NCI-H2107 (cell line): Measurements from ENCODE around the gene GBP1.
"Not testable (repeated sequence)": the region's sequence is repeated elsewhere in the genome, so short reads cannot be mapped to it uniquely, and the experiment has no call there.

Experiments
- DNase-seq: peaks from one replicate; lab custom pipeline; 2025; lab: John Stamatoyannopoulos, UW

Gene GBP1, protein sequence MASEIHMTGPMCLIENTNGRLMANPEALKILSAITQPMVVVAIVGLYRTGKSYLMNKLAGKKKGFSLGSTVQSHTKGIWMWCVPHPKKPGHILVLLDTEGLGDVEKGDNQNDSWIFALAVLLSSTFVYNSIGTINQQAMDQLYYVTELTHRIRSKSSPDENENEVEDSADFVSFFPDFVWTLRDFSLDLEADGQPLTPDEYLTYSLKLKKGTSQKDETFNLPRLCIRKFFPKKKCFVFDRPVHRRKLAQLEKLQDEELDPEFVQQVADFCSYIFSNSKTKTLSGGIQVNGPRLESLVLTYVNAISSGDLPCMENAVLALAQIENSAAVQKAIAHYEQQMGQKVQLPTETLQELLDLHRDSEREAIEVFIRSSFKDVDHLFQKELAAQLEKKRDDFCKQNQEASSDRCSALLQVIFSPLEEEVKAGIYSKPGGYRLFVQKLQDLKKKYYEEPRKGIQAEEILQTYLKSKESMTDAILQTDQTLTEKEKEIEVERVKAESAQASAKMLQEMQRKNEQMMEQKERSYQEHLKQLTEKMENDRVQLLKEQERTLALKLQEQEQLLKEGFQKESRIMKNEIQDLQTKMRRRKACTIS

DNA sequence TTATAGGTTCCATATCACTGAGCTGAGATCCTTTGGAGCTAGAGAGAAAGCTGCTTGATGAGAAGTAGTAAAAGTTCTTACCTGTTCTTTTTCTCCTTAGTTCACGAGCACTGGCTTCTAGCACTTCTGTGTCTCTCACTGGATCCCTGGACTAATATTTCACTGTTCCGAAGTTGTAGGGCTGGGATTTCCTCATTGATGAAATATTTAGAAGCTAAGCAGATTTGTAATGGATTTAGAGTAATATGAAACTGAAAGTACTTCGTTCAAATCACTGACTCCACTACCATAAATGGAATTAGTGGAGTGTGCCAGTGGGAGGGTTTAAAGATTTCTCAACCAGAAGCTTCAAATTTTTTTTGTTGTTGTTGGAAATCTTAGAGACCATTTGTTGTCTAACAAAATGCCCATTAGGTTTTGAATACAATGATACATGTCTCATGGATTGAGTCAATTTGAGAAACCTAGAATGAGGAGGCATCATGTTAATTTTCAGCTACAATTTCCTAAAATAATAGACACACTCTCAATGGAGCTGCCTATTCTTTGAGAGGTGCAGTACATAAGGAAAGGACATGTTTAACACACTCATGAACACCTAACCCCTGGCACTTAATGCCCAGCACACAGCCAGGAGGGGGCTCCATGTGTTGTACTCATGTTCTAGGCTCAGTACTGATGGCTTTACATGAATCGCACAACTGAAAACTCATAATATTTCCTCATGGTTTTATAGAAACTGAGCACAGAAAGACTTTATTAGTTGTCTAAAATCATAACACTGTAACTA lies at the start of gene GBP1:
Gene GBP1, minus strand, starts transcription at position 130 of the 790 bp plus-strand sequence. CDS start 1,974 bp downstream, outside the sequence.
- DNase-seq = no peak

DNA sequence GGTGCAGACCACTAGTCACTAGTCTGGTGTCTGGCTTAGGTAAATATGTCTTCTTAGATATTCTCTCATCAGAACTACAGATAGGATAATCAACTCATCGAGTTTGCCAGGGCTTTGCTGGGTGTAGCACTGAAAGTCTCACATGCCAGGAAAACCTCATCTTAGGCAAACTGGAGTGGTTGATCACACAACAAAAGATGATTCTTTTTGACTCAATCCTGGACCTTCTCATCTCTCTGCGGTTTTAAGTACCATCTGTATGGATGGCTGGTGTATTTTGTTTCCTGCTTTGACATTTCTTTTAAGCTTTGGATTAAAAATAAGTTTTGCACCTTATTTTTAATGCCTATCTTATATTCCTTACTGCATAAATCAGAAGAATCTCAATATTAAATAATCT lies 49.7 kb upstream of the GBP1 start:
- DNase-seq = no peak

DNA sequence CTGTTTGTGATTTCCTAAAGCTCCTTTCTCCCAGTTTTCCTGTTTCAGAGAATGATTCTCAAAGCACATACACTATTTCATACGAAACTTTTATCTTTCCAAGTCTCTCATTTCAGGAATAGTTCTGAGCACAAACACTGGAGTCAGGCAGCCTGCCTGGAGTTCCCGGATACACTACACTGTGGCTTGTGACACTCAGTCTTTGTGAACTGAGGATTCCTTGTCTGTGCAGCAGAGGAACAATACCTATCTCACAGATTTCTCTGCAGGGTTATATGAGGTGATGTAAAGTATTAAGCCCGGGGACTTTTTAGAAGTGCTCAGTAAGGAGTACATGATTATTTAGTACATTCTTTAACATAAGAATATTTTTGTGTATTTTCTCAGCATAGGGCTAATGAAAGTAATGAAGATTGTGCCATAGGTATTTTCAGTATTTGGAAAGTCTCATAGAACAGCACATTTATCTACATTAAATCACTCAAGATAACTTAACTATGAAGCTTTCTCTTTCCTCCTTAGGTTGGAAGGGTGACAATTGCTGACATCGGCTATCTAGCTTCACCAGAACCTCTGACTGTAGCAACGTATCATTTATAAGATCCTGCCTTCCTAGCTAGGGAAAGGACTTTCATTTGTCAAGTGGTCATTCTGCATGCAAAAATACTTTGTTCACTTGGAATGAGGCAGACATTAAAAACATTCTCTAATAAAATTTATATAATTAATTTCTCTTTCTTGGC lies 48.0 kb upstream of the GBP1 start:
- DNase-seq = no peak

DNA sequence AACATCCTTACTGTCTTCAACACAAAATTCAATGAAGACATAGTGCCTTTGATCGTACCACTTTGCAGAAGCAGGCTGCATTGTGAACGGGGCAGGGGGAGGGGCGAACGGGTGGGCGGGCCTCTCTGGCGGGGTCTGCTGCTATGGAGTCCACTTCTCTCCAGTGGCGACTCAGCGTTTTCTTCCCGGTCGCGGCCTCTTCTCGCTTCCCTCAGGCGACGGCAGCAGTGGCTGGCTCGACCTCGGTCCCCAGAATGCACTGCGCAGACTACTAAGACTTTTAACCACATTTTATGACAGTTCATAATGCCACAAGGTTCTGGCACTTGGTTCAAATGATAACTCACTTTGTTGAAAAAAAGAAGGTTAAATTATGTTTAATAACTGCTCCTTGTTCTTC lies 39.7 kb upstream of the GBP1 start:
- DNase-seq = no peak

DNA sequence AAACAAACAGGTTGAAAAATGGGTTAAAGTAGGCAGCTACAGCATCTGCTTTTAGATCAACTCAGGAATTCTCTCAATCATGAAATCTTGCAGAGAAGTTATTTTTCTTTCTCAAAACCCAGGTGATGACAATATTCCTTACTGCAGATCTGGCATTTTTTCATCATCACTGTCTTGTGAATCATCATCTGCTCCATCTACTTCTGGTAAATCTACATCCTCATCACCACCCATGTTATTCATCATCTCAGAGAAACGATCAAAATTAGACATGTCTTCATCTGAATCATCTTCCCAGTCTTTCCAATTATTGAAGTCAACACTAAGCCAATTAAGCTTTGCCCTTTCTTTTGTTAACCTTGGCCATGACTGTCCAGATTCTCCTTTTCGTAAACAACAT lies 39.1 kb upstream of the GBP1 start:
- no peak for DNase-seq

DNA sequence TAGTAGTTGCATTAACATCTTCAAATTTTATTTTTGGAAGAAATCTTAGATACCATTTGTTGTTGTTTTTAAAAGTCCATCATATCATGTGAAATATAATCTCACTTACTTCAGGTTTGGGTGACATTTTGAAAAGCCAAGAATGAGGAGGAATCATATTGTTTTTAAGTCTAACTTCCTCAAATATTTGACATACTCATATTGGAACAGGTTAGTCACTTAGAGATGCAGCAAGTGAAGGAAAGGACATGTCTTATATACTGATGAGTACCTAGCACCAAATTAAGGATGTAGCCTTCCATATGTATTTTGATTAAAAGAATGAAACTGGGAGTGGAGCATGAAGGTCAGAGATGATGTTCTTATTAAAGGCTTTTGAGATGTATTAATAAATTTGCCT lies 37.0 kb upstream of the GBP1 start:
- DNase-seq = no peak

DNA sequence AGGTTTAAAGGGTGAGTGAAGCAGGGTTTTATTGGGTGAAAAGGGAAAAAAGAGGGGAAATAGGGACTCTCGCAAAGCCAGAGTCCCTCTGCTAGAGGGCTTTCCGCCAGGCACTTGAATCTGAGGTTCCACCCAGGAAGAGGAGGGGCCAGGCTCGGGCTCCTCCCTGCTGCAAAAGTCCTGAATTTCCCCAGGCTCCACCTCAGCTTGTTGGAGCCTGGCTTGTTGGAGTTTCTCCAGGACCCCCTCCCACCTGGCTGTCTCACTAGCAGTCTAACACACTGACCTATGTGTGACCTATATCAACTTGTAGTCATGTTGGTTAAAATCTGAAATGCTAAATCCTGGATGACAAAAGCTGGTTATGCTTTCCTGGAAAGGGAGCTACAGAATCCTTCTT lies 35.4 kb upstream of the GBP1 start:
- no peak for DNase-seq

DNA sequence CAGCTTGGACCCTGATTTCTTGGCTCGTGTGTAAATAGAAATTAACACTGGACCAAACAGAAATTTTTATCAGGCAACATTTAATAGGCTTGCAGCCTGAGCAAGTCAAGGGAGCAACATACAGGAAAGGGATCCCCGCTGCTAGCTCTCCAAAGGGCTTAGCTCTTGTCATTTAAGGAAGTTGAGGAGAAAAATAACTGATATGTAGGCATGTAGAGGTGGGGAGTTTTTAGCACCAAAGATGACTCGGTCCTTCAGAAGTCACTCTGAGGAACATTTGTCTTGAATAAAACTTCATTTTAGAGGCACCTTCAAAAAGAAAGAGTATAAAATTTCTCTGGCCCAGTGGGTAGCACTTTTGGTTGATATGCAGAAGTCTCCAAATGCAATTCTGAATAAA lies 33.8 kb upstream of the GBP1 start:
- no peak for DNase-seq

DNA sequence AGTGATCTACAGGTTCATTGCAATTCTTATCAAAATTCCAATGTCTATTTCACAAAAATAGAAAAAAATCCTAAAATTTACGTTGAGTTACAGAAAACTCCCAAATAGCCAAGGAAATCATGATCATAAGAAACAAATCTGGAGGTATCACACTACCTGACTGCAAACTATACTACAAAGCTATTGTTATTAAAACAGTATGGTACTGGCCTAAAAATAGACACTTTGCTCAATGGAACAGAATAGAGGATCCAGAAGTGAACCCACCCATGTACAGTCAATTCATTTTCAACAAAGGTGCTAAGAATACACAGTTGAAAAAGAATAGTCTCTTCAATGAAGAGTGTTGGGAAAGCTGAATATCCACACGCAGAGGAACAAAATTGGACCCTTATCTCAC lies 30.7 kb upstream of the GBP1 start:
- no peak for DNase-seq

DNA sequence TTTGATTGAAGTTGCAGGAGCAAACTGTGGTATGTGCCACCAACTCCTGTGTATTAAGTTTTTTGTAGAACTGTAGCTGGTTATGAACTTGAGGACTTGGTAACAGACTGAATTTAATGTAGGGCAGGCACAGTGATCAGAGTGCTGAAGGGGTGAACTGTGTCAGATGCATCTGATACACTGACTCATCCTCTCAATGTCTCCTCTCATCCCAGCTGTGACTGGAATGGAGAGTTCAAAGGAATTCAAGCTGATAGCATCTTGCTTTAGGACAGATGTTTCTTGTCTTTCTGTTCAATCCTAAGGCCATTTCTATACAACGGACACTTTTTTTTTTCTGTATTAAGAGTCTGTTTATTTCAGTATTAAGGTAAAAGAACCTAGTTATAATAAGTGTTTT lies 25.0 kb upstream of the GBP1 start:
- DNase-seq = no peak

DNA sequence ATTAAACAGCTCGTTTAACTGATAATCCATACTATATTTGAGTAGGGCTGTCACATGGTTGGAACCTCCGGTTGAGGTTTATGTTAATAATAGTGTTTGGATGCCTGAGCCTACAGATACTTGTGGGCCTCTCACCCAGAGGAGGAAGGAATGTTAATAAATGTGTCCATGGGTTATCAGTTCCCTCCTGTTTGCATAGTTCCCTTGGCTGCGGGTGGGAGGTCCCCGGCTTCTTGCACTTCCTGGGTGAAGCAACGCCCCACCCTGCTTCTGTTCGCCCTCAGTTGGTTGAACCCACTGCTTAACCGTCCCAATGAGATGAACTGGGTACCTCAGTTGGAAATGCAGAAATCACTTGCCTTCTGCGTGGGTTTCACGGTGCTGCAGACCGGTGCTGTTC lies 23.6 kb upstream of the GBP1 start:
- no peak for DNase-seq

DNA sequence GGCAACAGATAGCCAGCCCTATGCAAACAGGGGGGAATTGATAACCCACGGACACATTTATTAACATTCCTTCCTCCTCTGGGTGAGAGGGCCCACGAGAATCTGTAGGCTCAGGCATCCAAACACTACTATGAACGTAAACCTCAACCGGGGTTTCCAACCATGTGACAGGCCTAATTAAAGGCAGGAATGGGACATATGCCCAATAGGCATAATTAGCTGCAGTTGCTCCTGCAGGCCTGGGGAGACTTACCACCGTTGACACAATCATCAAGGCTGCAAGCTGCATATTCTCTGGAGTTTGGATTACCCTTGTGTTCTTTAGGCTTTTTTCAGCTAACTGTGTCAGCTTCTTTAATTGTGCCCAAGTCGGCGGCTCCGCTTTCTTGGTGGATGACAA lies 22.2 kb upstream of the GBP1 start:
- no peak for DNase-seq

DNA sequence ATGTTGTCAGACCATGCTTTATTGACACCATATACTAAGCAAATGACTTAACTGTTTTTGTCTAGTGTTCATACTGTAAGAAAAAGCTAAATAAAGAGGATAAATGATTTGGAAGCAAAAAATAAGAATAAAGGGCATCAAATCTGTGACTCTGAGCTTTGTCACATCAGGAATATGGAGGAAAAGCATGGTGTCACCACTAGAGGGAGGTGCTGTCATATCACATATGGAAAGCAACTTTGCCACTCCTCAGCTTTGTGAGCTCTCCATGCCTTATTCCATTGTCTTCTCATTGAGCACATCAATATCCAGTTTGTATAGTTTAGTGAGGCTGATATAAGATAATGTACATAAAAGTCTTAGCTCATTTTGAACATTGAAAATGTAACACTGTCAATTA lies 20.8 kb upstream of the GBP1 start:
- DNase-seq = peak; percentile 72

DNA sequence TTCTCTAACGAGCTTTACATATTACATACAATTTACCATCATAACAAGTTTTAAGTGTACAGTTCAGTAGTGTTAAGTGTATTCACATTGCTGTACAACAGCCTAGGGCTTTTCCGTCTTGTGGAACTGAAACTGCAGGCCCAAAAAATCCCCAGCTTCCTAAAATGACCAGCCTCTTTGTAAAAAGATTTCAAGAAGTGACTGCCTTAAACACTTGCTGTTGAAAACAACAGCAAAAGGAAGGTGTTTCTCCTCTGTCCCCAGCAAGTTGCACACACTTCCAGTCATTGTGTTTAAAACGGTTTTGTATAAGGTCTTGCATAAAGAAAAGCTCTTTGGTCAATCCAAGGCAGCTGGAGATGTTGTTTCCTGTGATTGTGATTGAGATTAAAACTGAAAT lies 16.0 kb upstream of the GBP1 start:
- DNase-seq = no peak

DNA sequence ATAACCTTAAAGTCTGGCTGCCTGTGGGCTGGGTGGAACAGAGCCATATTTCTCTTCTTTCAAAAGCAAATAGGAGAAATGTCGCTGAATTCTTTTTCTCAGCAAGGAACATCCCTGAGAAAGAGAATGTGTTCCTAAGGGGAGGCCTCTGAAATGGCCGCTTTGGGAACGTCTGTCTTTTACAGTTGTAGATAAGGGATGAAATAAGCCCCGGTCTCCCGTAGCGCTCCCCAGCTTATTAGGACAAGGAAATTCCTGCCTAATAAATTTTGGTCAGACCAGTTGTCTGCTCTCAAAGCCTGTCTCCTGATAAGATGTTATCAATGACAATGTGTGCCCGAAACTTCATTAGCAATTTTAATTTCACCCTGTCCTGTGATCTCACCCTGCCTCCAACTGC lies 15.1 kb upstream of the GBP1 start:
- DNase-seq = not testable (repeated sequence)

DNA sequence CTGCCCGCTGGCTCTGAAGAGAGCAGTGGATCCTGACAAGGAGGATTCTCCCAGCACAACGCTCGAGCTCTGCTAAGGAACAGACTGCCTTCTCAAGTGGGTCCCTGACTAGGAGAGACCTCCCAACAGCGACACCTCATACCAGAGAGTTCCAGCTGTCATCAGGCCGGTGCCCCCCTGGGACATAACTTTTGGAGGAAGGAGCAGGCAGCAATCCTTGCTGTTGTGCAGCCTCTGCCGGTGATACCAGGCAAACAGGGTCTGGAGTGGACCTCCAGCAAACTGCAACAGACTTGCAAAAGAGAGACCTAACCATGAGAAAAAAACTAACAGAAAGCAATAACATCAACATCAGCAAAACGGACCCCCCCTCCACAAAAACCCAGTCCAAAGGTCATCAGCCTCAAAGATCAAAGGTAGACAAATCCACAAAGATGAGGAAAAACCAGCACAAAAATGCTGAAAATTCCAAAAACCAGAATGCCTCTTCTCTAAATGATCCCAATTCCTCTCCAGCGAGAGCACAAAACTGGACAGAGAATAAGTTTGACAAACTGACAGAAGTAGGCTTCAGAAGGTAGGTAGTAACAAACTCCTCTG lies 7.6 kb upstream of the GBP1 start:
- DNase-seq = not testable (repeated sequence)

DNA sequence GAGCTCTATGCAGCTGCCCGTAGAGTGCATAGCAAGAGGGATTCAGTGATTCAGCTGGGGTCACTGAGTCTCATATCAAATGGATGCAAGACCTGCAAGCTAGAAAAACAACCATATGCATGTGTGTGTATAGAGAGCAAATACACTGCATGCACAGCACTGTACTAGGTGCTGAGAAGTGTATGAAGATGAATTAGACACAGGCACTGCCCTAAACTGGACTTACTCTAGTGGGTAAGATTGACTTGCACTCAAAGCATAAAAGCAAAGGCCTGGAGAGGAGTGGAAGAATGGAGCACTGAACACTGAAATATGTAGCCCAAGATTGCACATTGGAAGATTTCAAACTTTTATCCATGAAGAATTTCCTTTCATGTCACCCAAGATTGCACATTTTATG lies 5.5 kb upstream of the GBP1 start:
- no peak for DNase-seq

DNA sequence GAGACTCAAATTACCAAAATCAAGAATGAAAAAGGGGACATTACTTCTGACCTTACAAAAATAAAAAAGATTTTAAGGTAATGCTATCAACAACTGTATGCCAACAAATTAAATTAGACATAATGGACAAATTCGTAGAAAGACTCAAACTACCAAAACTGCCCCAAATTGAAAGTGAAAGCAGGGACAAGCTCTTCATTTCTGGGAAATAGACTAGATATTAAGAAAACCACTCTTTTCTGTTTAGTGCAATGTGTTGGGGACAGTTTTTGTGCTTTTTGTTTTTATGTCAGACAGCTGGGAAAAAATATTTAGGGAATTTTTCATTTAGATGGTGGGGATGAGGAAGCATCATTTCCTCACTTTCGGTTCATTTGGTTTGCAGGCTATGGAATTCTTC lies 4.9 kb upstream of the GBP1 start:
- no peak for DNase-seq

DNA sequence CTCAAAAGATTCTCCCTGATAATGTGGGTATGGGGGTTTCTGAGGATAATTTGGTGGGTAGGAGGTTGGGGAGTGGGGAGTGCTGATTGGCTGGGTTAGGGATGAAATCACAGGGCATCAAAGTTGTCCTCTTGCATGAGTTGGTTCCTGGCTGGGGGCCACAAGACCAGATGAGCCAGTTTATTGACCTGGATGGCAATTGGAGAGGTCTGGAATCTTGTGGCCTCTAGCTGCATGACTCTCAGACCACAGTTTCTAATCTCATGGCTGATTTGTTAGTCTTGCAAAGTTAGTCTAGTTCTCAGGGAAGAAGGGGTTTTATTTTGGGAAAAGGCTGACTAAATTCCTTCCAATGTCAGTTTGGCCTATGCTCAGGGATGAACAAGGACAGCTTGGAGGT lies 3.3 kb upstream of the GBP1 start:
- no peak for DNase-seq

DNA sequence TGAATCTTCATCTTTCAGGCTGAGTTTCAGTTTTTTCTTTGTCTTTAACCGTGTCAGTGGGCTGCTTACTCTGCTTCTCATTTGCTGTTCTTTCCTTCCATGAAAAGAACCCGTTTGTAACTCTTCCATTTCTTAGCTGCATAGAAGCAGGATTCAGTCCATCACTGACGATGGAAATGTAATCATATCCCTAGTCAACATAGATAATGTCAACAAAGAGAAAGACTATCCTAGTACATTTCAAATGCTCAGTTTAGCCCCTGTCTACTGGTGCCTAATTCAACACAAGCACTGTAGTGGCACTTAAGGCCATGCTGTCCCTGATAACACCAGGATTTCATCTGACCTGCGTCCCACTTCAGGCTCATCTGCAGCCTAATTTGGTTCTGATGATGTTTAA lies 376 bp downstream of the GBP1 start:
- no peak for DNase-seq

DNA sequence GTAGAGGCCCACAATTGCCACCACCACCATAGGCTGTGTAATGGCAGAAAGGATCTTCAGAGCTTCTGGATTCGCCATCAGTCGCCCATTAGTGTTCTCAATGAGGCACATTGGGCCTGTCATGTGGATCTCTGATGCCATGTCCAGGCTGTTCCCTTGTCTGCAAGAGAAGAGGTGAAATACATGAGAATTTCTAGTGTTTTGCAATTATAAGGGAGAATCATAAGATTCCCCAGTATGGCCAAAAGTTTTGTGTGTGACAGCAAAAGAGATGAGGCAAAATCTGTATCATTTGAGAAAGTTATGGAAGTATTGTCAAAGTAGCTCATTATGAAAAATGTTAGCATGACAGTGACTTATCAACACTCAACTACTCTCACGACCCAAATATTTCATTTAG lies 1.9 kb downstream of the GBP1 start:
- no peak for DNase-seq

DNA sequence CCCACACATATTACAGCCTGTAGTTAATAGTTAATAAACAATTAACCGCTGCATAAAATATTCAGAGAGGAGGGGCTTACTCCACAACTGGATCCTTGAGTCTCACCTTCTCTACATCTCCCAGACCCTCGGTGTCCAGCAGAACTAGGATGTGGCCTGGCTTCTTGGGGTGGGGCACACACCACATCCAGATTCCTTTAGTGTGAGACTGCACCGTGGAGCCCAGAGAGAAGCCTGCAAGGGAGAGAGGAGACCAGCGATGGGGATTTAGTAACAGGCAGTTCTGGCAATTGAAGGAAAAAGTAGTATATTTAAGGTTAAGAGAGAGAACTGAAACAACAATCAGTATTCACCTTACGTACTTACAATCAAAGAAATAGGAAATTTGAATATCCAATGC lies 4.9 kb downstream of the GBP1 start:
- no peak for DNase-seq
